ENCODE measurements around the gene CTBP2. TPM values are rescaled to one million over a fixed set of nuclear protein-coding genes. Genes with fewer than 3 reads are reported as not detected.
A peak's percentile ranks its signal among the peaks of the same experiment; 100 is the strongest.

Gene CTBP2
- total RNA-seq, 1 donor: 74.3 TPM

DNA sequence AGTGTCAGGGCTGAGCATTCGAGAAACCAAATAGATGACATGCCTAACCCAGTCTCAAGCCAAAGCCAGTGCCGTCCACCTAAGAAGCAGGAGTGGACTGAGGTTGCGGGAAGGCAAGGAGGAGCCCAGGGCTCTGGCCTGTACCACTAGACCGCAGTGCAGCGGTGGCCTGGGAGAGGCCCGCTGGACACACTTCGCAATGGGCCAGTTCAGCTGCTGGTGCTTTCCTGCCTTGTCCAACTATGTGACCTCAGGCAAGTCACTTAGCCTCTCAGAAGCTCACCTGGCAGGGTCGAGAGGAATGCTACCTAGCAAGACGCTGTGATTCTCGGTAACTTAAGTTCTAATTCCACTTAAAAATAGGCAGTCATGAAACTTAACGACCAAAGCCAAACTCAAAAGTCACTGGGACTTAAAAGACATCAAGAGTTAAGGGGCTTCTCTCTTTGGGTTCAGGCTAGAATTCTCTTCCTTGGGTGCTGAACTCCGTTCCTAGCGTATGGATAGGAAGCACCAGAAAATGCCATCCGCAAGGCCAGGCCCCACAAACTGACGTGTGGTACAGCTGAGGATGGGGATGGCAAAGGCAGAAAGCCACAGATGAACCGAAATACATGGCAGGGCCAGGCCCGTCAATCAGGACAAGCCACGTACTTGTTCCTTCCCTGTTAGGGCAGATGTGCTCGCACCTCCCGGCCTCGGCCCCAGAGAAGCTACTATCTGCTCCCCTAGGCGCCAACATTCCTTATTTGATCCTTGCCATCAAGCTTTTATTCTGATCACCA, 34.2 kb downstream of the CTBP2 start:
- DNase-seq (ENCODE audit: low read depth): no peak
- TF ChIP-seq, protein P1, sequence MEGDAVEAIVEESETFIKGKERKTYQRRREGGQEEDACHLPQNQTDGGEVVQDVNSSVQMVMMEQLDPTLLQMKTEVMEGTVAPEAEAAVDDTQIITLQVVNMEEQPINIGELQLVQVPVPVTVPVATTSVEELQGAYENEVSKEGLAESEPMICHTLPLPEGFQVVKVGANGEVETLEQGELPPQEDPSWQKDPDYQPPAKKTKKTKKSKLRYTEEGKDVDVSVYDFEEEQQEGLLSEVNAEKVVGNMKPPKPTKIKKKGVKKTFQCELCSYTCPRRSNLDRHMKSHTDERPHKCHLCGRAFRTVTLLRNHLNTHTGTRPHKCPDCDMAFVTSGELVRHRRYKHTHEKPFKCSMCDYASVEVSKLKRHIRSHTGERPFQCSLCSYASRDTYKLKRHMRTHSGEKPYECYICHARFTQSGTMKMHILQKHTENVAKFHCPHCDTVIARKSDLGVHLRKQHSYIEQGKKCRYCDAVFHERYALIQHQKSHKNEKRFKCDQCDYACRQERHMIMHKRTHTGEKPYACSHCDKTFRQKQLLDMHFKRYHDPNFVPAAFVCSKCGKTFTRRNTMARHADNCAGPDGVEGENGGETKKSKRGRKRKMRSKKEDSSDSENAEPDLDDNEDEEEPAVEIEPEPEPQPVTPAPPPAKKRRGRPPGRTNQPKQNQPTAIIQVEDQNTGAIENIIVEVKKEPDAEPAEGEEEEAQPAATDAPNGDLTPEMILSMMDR (IDR thresholded peaks at IDR 0.05; ENCODE audit: insufficient read depth, low read depth, low read length): no peak
- H3K4me3 ChIP-seq (ENCODE audit: low read depth, low read length): no peak overlapping the region

DNA sequence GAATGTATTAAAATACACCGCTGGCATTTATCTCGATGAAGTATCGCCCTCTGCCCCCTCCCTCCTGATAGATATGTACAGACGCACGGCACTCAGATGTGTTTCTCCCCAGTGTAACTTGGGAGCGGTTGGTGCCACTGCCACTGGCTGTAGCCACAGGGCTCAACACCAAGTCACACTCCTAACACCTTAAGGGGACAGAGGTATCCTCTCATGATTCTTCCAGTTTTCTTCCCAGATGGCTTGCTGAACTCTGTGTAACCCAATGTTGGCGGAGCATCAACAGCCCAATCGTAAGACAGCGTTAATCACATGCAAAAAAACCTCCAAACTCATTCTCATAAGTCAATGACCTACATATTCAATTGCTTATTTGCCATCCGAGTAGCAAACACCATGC, 35.5 kb downstream of the CTBP2 start:
- DNase-seq (ENCODE audit: low read depth): peak; percentile 51

DNA sequence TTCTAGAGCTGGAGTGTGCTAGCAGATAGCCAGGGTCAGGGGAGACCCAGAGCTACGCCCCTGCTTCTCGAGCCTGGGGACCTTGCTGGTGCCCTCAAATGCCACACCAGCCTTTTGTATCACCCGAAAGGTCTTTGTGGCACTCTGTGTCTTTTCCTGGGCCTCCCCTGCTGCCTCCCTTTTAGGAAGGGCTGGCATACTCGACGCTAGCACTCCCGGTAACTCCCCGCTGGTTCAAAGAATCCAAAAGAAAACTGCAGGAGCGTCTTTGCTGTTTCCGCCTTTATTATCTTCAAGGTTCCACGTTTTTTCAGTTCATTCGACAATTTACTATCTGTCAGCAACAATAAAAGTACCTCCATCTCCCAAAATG, 36.3 kb downstream of the CTBP2 start:
- H3K4me3 ChIP-seq (ENCODE audit: low read depth, low read length): peak overlapping the region; percentile 3
- TF ChIP-seq, protein P1 (IDR thresholded peaks at IDR 0.05; ENCODE audit: insufficient read depth, low read depth, low read length): no peak
- DNase-seq (ENCODE audit: low read depth): no peak

More for the DNA sequence above, 35.5 kb downstream of the CTBP2 start:
- H3K4me3 ChIP-seq (ENCODE audit: low read depth, low read length): no peak overlapping the region
- TF ChIP-seq, protein P1 (IDR thresholded peaks at IDR 0.05; ENCODE audit: insufficient read depth, low read depth, low read length): no peak

DNA sequence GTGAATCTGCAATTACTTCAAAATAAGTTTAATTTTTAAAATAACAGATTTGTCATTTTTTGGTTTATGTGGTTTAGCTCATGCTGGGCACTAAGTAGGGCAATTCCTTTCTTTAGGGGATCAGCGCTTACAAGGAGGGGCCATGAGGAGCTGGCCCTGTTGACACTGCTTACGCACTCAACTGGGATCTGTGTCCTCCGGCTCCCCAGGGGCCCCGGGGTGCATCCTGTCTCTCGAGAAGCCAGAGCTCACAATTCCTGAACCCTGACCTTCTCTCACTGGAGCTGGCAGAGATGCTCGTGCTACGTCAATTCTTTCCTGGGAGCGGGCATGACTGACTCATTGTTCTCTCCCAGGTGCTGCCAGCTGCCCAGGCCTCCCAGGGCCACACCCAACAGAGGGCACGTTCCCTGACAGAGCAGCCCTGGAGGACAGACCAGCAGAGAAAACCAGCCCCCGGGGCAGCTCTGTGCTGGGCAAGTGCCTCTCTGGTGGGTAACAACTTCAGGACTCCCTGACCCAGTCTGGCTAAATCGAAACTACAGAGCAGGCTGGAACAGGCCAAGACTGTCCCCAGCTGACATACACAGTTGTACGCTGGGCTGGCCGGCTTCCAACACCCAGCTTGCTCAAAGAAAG, 36.8 kb downstream of the CTBP2 start:
- DNase-seq (ENCODE audit: low read depth): peak; percentile 89
- H3K4me3 ChIP-seq (ENCODE audit: low read depth, low read length): peak overlapping the region; percentile 3
- TF ChIP-seq, protein P1 (IDR thresholded peaks at IDR 0.05; ENCODE audit: insufficient read depth, low read depth, low read length): no peak

DNA sequence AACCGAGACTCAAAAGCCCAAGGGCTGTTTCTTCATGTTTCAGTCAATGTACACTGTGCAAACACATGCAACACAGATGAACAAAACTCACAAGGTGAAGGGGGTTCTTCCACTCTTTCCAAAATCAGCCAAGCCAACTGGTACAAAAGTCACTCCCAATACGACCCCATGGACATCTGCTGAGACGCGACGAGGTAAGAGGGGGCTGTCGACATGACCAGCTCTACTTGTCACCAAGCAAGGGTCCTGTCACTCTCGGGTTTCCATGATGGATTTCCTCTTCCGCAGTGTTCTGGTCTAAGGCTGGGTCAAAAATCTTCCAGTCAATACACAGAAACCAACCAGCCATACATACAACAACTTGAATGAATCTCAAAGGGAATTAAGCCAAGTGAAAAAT, 37.8 kb downstream of the CTBP2 start:
- TF ChIP-seq, protein P1 (IDR thresholded peaks at IDR 0.05; ENCODE audit: insufficient read depth, low read depth, low read length): no peak
- H3K4me3 ChIP-seq (ENCODE audit: low read depth, low read length): no peak overlapping the region
- no peak for DNase-seq (ENCODE audit: low read depth)

DNA sequence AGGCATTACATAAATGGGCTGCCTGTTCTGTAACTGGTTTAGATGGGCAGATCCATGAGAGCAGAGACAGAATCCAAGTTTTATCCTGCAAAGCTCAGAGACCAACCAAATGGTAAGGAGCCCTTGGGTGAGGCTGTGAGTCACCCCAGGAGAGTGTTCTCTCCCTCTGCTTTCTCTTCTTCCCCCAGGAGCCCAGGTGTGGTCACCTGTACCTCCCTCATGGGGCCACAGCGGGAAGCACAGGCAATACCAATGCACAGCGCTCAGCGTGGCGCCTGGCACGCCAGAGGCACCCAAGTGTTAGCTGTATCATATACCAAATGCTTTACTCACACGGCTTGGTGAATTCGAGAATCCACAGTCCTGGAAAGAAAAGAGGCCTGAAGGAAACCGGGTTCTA, 39.4 kb downstream of the CTBP2 start:
- DNase-seq (ENCODE audit: low read depth): no peak
- TF ChIP-seq, protein P1 (IDR thresholded peaks at IDR 0.05; ENCODE audit: insufficient read depth, low read depth, low read length): no peak
- H3K4me3 ChIP-seq (ENCODE audit: low read depth, low read length): no peak overlapping the region
